OCI-LY1 (cell line): Measurements from ENCODE around the gene NDUFB7.

ENCODE experiments used
- H2AFZ ChIP-seq: fragments of 200-600 bp; sonication (generic), shearing (Covaris generic); 2 replicates; pipeline ENCODE4 v1.6.0; 2014; ENCODE audit warnings: antibody characterized with exemption, mild to moderate bottlenecking, low read length
- H3F3A ChIP-seq: fragments of 200-600 bp; sonication (generic), shearing (Covaris generic); 2 replicates; pipeline ENCODE4 v1.6.0; 2014; ENCODE audit warnings: mild to moderate bottlenecking, antibody characterized with exemption, low read length, moderate library complexity; ENCODE audit not compliant: insufficient read depth
- H3K27ac ChIP-seq: fragments of 200-600 bp; sonication (generic); 2 replicates; pipeline ENCODE4 v1.5.1; 2014; ENCODE audit warnings: low read length, mixed run types, mild to moderate bottlenecking, low read depth; ENCODE audit not compliant: poor library complexity, severe bottlenecking
- H3K27me3 ChIP-seq: fragments of 200-600 bp; sonication (generic); 2 replicates; pipeline ENCODE4 v1.6.0; 2014; ENCODE audit warnings: antibody characterized with exemption, mild to moderate bottlenecking, low read length, moderate library complexity; ENCODE audit not compliant: insufficient read depth
- H3K36me3 ChIP-seq: fragments of 200-600 bp; sonication (generic); 2 replicates; pipeline ENCODE4 v1.6.1; 2014; ENCODE audit warnings: mild to moderate bottlenecking, antibody characterized with exemption, low read length, moderate library complexity, mixed read lengths; ENCODE audit not compliant: insufficient read depth
- H3K4me1 ChIP-seq: fragments of 200-600 bp; sonication (generic); 2 replicates; pipeline ENCODE4 v1.5.1; 2014; ENCODE audit warnings: mild to moderate bottlenecking, low read length, moderate library complexity; ENCODE audit not compliant: insufficient read depth, severe bottlenecking
- H3K4me2 ChIP-seq: fragments of 200-600 bp; sonication (generic), shearing (Covaris generic); 2 replicates; pipeline ENCODE4 v1.6.1; 2014; ENCODE audit warnings: low read length
- H3K4me3 ChIP-seq: fragments of 200-600 bp; sonication (generic); 2 replicates; pipeline ENCODE4 v1.5.1; 2014; ENCODE audit warnings: low read length, low read depth, mild to moderate bottlenecking, mixed read lengths; ENCODE audit not compliant: poor library complexity, severe bottlenecking
- H3K79me2 ChIP-seq: fragments of 200-600 bp; shearing (Covaris generic); 2 replicates; pipeline ENCODE4 v1.6.1; 2016; ENCODE audit warnings: mixed run types, low read length, mixed read lengths; ENCODE audit not compliant: insufficient read depth
- H3K9ac ChIP-seq: fragments of 200-600 bp; sonication (generic), shearing (Covaris generic); 2 replicates; pipeline ENCODE4 v1.6.1; 2014; ENCODE audit warnings: mild to moderate bottlenecking, low read length, mixed read lengths
- H3K9me2 ChIP-seq: fragments of 200-600 bp; sonication (generic), shearing (Covaris generic); 2 replicates; pipeline ENCODE4 v1.6.1; 2014; ENCODE audit warnings: low read depth, mild to moderate bottlenecking, low read length, mixed read lengths
- H3K9me3 ChIP-seq: fragments of 200-600 bp; shearing (Covaris generic); 2 replicates; pipeline ENCODE4 v1.6.1; 2014; ENCODE audit warnings: low read length, mixed read lengths
- H4K20me1 ChIP-seq: fragments of 200-600 bp; sonication (generic), shearing (Covaris generic); 2 replicates; pipeline ENCODE4 v1.6.0; 2016; ENCODE audit warnings: mild to moderate bottlenecking, low read length; ENCODE audit not compliant: insufficient read depth
- EZH2 ChIP-seq: fragments of 200-600 bp; sonication (generic), shearing (Covaris generic); IDR thresholded peaks from 2 replicates; pipeline ENCODE4 v1.8.0; 2017; ENCODE audit warnings: borderline replicate concordance, mixed run types, mild to moderate bottlenecking, antibody characterized with exemption, low read length, moderate library complexity, mixed read lengths
- TF ChIP-seq, protein P1 (sequence below): fragments of 200-600 bp; sonication (generic), shearing (Covaris generic); IDR thresholded peaks from 2 replicates; pipeline ENCODE4 v1.5.1; 2017; ENCODE audit warnings: mild to moderate bottlenecking, antibody characterized with exemption, low read length, moderate library complexity, mixed read lengths

Gene NDUFB7

GRCh38 chr19:14563989-14564651, 7.7 kb downstream of the NDUFB7 start:
- no peak overlapping the region for H3K9ac ChIP-seq
- no peaks in the 10 kb centered on the region for H3F3A ChIP-seq
- H3K27ac ChIP-seq: no peak overlapping the region
- no peaks in the 10 kb centered on the region for H3K9me2 ChIP-seq
- no peaks in the 10 kb centered on the region for H3K79me2 ChIP-seq
- peaks cover 33% of the 10 kb centered on the region; the same call in 1 of the 2 replicates for H3K36me3 ChIP-seq
- no peak overlapping the region for H2AFZ ChIP-seq
- H3K4me2 ChIP-seq: no peak overlapping the region
- peaks cover 20% of the 10 kb centered on the region for H3K4me1 ChIP-seq
- H4K20me1 ChIP-seq: no peaks in the 10 kb centered on the region
- no peak overlapping the region for H3K4me3 ChIP-seq
- no peak for TF ChIP-seq EZH2
- TF ChIP-seq, protein P1, sequence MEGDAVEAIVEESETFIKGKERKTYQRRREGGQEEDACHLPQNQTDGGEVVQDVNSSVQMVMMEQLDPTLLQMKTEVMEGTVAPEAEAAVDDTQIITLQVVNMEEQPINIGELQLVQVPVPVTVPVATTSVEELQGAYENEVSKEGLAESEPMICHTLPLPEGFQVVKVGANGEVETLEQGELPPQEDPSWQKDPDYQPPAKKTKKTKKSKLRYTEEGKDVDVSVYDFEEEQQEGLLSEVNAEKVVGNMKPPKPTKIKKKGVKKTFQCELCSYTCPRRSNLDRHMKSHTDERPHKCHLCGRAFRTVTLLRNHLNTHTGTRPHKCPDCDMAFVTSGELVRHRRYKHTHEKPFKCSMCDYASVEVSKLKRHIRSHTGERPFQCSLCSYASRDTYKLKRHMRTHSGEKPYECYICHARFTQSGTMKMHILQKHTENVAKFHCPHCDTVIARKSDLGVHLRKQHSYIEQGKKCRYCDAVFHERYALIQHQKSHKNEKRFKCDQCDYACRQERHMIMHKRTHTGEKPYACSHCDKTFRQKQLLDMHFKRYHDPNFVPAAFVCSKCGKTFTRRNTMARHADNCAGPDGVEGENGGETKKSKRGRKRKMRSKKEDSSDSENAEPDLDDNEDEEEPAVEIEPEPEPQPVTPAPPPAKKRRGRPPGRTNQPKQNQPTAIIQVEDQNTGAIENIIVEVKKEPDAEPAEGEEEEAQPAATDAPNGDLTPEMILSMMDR: no peak
- H3K27me3 ChIP-seq: no peaks in the 10 kb centered on the region
- H3K9me3 ChIP-seq: no peaks in the 10 kb centered on the region

DNA sequence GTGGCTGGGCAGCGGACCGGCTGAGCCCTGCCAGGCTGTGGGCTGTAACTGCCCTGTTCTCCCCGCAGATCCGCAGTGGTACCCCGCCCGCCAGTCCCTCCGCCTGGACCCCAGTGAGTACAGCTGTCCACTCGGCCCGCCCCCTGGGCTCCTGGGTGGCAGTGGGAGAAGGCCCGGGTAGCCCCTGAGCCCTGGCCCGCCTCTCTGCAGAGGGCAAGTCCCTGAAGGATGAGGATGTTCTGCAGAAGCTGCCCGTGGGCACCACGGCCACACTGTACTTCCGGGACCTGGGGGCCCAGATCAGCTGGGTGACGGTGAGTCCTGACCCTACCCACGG, 8.3 kb downstream of the NDUFB7 start:
- Histone ChIP-seq H4K20me1 (no peaks in the 10 kb centered on the region), H3K4me3 (no peak overlapping the region), H3K9me2 (no peaks in the 10 kb centered on the region), H2AFZ (no peak overlapping the region), H3K9me3 (no peaks in the 10 kb centered on the region), H3K27ac (no peak overlapping the region), H3K79me2 (no peaks in the 10 kb centered on the region), H3F3A (no peaks in the 10 kb centered on the region), H3K9ac (no peak overlapping the region), H3K36me3 (peaks cover 33% of the 10 kb centered on the region; the same call in 1 of the 2 replicates), H3K27me3 (no peaks in the 10 kb centered on the region), H3K4me2 (no peak overlapping the region), H3K4me1 (peaks cover 26% of the 10 kb centered on the region)
- TF ChIP-seq EZH2: no peak

DNA sequence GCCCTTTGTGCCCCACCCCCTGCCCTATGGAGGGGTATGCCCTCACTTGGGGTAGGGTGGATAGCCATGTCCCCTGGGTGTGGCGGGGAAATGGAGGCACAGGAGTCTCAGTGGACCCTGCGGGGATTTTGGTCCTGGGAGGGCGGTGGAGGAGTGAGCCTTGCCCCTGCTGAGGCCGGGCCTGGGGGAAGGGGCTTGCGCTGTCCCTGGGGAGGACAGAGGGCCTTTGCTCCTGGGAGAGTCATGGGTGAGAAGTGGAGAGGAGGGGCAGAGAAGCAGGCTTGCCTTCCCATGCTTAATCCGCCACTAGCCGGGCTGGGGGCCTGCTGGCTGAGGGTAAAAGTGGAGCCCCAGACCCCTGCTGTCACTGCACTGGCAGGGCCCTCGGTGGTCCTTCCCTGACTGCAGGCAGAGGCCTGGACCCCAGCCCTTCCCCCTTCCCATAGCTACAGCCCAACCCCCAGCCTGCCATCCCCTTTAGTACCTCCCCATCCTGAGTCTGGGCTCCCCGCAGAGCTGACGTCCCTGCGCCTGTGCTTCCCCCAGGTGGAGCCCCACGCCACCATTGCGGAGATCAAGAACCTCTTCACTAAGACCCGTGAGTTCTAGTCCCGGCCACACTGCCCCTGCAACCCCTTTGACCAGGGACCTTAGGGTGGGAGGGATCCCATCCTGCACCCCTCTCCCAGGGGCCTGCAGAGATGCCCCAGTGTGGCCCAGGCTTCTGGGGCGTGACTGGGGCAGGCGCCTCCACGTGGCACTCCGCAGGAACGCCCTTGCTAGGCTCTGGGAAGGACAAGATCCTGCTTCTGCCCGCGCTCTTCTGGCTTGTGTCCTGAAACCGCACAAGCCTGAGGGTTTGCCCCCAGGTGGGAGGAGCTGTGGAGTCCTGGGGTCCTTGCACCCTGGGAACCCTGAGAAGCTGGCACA, 8.9 kb downstream of the NDUFB7 start:
- H3K9me3 ChIP-seq: no peaks in the 10 kb centered on the region
- peaks cover 33% of the 10 kb centered on the region; the same call in 1 of the 2 replicates for H3K36me3 ChIP-seq
- TF ChIP-seq, protein P1: no peak
- no peak for TF ChIP-seq EZH2
- H3K4me3 ChIP-seq: no peak overlapping the region
- no peak overlapping the region for H3K9ac ChIP-seq
- H3K4me1 ChIP-seq: peaks cover 30% of the 10 kb centered on the region
- no peak overlapping the region for H3K27ac ChIP-seq
- H3K4me2 ChIP-seq: no peak overlapping the region
- H3K9me2 ChIP-seq: no peaks in the 10 kb centered on the region
- no peaks in the 10 kb centered on the region for H3K79me2 ChIP-seq
- no peaks in the 10 kb centered on the region for H3K27me3 ChIP-seq
- H4K20me1 ChIP-seq: no peaks in the 10 kb centered on the region
- H2AFZ ChIP-seq: no peak overlapping the region
- no peaks in the 10 kb centered on the region for H3F3A ChIP-seq
